Cardiac fibroblast (primary cell): ENCODE data around the gene SPCS1.
A peak's percentile ranks its signal among the peaks of the same experiment; 100 is the strongest.

ENCODE experiments used
- DNase-seq, 2 donors: peaks; one replicate each; pipeline versions ENCODE4 v3.0.0 to v3.0.0-alpha.2; 2010; ENCODE audit warnings: low read depth in 2 of 2
- H3K4me3 ChIP-seq, 2 donors: replicated peaks in 1 of 2; 1 replicate in 1 of 2; 2 replicates in 1 of 2; pipeline ENCODE4 v1.5.1; 2011; ENCODE audit warnings: low read depth in 2 of 2, low read length in 2 of 2, mild to moderate bottlenecking in 2 of 2, moderate library complexity in 1 of 2
- TF ChIP-seq, protein P1 (sequence below): IDR thresholded peaks from one replicate; pipeline ENCODE4 v1.5.1; 2011; ENCODE audit warnings: low read depth, mild to moderate bottlenecking, low read length, inconsistent platforms

The SPCS1 gene

DNA sequence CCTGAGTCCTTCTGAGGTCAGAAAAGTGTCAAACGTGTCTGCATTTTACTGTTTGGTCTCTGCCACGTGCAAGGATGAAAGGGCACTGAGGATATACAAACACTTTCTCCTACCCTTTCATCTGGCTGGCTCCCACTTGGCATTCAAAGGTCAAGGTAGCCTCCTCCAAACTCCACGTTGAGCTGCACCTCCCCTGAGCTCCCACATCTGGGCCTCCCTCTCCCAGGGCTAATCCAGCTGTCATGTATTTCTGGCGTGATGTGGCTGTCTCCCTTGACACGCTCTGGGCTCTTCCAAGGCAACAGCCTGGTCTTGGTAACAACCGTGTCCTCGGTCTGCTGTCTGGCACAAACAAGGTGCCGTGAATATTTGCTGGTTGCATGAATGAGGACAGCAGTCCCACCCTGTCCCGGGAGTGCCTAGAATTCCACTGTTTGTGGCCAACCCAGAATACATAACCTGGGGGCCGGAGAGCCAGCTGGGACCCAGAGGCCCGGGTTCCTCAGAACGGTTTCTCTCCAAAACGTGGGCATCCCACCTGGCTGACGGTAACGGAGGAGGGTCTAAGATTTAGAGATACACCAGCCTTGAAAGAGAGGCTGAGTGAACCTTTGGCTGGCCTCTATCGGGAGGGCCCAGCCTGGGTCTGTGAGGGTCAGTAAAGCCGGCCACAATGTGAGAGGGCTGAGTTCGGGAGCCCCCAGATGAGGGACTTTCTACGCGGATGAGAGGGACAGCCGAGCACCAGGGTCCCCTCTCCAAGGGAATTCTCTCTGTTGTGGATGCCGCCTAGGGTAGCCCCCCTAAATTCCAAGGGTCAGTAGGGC is 1.1 kb upstream of the SPCS1 start:
- peak; percentile 26 to 37 for DNase-seq
- TF ChIP-seq, protein P1, sequence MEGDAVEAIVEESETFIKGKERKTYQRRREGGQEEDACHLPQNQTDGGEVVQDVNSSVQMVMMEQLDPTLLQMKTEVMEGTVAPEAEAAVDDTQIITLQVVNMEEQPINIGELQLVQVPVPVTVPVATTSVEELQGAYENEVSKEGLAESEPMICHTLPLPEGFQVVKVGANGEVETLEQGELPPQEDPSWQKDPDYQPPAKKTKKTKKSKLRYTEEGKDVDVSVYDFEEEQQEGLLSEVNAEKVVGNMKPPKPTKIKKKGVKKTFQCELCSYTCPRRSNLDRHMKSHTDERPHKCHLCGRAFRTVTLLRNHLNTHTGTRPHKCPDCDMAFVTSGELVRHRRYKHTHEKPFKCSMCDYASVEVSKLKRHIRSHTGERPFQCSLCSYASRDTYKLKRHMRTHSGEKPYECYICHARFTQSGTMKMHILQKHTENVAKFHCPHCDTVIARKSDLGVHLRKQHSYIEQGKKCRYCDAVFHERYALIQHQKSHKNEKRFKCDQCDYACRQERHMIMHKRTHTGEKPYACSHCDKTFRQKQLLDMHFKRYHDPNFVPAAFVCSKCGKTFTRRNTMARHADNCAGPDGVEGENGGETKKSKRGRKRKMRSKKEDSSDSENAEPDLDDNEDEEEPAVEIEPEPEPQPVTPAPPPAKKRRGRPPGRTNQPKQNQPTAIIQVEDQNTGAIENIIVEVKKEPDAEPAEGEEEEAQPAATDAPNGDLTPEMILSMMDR: no peak
- peak overlapping the region; percentile 85 to 97 for H3K4me3 ChIP-seq

DNA sequence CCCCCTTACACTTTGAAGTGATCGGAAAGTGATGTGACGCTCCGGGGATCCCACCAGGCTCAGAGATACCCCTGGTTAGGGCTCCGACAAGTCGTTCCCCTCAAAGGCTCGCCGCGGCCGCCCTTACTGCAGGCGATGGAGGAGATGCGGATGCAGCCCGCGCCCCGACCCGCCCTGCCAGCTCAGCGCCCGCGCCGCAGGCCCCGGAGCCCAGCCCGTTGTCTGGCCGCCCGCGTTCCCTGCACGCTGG is 543 bp upstream of the SPCS1 start:
- H3K4me3 ChIP-seq: peak overlapping the region; percentile 85 to 97
- TF ChIP-seq, protein P1: no peak
- DNase-seq: no peak

DNA sequence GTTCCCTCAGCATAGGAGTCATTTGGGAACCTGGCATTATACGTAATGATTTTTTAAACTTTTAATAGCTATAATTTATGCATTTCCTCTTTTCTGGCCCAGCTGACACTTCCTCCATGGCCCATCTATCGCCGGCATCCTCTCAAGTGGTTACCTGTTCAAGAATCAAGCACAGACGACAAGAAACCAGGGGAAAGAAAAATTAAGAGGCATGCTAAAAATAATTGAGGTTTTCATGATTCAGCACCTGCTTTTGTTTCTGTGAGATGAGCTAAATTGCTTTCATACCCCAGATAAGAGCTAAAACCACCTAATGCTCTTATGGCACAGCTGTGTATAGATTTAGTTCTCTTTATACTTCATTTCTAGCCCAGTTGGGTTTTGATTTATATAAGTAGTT is 1.7 kb downstream of the SPCS1 start:
- TF ChIP-seq, protein P1: no peak
- H3K4me3 ChIP-seq: peak overlapping the region in 1 of 2 donors; percentile 97
- no peak for DNase-seq

DNA sequence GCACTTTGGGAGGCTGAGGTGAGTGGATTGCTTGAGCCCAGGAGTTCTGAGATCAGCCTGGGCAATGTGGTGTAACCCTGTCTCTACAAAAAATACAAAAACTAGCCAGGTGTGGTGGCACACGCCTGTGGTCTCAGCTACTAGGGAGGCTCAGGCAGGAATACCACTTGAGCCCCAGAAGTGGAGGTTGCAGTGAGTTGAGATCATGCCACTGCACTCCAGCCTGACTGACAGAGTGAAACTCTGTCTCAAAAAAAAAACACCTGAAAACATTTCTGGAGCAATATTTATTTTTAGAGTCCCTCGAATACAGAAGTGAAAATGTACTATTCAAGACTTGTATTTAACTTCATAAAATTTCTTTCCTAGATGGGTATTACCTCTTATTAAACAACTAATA is 4.6 kb downstream of the SPCS1 start:
- no peak overlapping the region for H3K4me3 ChIP-seq
- DNase-seq: no peak
- TF ChIP-seq, protein P1: no peak

DNA sequence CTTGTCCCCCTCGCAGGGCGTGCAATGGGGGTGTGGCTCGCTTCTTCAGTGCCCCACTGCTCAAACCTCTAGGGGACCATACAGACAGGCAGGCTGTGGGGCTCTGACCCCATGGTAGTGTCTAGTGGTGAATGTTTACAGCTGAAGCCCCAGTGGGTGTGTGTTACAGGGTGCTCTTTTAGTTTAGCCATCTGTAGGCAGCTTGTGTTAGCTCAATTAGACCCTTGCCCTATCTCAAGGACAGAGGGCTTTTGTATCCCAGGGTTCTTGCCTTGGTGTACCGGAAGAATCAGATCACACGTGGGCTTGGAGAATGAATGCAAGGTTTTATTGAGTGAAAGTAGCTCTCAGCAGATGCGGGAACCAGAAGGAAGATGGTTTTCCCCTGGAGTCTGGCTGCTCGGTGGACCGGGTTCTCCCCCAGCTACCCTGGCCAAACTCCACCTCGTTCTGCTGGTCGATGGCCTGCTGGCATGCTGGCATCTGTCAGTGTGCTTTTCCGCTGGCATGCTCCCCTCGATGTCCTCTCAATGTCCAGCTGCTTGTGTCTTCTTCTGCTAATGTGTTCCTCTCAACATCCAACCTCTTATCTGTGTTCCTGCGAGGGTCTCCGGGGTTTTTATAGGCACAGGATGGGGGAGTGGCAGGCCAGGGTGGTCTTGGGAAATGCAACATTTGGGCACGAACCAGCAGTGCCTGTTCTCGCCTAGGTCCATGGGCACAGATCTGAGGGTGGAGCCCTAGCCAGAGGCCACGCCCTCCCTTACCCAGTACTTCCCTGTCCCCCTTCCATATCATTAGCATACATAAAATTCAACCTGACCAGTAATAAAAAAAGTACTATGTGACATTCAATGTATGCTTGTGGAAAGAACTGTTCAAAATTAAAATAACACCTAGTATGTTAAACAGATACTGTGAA is 6.6 kb downstream of the SPCS1 start:
- TF ChIP-seq, protein P1: no peak
- DNase-seq: no peak
- H3K4me3 ChIP-seq: no peak overlapping the region

DNA sequence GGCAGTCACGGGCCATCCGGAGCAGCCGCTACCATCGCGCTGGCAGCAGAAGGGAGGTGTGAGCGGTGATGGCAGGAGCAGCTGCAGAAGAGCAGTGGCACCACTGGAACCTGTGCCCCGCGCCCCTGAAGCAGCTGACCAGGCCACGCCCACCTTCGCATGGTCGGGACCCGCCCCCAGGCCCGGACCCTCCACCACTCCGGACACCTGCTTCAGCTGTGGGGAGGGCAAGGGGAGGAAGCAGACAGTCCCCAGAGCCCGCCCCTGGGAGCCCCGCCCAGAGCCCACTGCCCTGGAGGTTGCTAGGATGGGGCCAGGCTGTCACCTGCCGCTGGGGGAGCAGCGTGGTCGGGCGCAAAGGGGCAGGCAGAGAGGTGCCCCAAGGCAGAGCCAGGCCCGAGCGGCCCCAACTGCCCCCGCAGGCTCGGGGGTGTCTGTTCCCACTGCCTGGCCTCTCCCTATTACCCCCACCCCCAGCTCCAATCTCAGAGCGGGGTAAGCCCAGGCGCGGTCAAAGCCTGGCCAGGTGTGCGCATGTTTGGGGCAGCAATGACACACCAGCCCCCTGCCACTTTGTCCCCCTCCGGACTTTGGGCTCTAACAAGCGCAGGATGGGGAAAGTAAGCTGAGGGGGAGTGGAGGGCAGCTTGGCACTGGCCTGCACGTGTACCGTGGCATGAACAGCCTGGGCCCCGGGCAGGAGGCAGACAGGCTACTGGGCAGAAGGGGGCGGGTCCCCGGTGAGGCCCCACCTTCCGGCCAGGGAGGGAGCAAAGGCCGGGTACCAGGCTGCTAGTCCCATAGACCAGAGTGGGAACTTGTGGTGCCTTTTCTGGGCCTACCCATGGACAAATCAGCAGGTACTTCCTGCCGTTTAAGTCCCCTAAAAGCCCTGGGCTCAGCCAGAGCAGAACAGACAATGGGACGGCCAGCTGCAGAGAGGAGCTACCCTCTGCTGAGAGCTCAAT is 8.7 kb downstream of the SPCS1 start:
- TF ChIP-seq, protein P1: no peak
- no peak for DNase-seq
- no peak overlapping the region for H3K4me3 ChIP-seq
